HK-2 (cell line): Measurements from ENCODE around the gene ANGPTL3.

ENCODE experiments used
- DNase-seq: peaks from one replicate; pipeline ENCODE4 v3.0.0-alpha.2; 2018; ENCODE audit not compliant: unreplicated experiment

Gene ANGPTL3

DNA sequence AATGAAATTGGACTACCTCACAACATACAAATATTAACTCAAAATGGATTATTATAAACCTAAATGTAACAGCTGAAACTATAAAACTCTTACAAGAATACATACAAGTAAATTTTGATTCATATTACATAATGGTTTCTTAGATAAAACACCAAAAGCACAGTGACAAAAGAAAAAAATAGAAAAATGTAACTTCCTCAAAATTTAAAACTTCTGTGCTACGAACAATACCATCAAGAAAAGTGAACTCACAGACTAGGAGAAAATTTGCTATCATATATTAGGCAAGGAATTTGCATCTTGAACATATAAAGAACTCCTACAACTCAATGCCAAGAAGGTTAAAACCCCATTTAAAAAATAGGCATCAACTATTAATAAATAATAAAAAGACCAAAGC is 31.2 kb downstream of the ANGPTL3 start:
- no peak for DNase-seq

GRCh38 chr1:62637392-62638105 is 40.2 kb downstream of the ANGPTL3 start:
- no peak for DNase-seq

- DNase-seq: no peak
Observed at GRCh38 chr1:62643283-62643682, 46.0 kb downstream of the ANGPTL3 start.

DNA sequence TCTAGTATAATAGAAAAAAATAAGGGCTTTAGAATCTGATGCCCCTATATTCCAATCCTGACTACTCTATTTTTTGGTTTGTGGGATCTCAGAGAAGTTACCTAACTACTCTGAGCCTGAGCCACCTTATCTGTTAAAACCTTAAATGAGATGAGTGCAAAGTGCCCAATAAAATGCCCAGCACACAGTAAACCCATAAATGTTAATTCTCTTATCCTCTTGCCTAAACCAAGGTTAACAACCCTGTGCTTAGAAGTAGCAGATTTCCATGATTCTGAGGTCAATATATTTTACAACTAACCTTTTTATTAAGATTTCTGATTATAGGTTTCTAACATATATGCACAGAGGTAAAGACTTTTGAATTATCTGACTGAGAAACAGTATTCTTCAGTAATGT is 55.1 kb downstream of the ANGPTL3 start:
- no peak for DNase-seq

- DNase-seq: no peak
Observed at GRCh38 chr1:62654744-62655143, 57.4 kb downstream of the ANGPTL3 start.
